Kidney capillary endothelial cell (primary cell): ENCODE results near the gene KATNAL1.

Experiments used
- DNase-seq: peaks from one replicate; pipeline ENCODE4 v3.0.0-alpha.2; 2018; ENCODE audit warnings: low spot score

The KATNAL1 gene

DNA sequence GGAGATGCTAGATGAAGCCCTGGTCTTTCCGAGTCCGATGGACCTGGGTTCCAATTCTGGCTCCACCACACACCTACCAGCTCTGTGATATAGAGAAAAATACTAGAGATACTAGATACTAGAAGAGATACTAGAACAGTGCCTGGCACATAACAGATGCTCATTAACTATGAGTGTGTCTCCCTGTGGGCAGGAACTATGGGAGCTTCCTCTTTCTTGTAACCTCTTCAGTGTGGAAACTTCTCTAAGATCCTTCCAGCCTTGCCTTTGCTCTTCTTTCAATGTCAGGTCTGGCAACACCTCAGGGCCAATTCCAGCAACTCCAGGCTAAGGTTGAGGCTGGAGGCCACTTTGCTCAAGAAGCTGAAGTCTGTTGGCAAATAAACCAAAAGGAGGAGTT lies 143.9 kb downstream of the KATNAL1 start:
- DNase-seq = no peak

DNA sequence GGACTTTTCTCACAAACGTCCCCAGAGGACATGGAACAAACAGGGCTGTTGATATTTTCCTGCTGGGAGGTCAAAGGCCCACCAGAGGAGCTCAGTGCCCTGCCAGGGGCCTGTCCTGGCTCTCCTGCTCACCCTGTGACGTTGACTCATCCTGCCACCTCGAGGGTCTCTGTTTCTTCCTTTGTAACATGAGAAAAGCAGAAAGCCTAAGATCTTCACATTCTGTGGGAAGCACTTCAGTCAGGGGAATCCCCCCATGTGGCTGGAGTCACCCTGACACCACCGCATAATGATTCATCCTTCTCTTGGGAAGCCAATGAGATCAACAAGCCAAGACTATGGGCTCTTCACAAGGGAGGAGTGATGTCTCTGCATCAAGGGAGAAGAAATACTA lies 147.9 kb downstream of the KATNAL1 start:
- no peak for DNase-seq

DNA sequence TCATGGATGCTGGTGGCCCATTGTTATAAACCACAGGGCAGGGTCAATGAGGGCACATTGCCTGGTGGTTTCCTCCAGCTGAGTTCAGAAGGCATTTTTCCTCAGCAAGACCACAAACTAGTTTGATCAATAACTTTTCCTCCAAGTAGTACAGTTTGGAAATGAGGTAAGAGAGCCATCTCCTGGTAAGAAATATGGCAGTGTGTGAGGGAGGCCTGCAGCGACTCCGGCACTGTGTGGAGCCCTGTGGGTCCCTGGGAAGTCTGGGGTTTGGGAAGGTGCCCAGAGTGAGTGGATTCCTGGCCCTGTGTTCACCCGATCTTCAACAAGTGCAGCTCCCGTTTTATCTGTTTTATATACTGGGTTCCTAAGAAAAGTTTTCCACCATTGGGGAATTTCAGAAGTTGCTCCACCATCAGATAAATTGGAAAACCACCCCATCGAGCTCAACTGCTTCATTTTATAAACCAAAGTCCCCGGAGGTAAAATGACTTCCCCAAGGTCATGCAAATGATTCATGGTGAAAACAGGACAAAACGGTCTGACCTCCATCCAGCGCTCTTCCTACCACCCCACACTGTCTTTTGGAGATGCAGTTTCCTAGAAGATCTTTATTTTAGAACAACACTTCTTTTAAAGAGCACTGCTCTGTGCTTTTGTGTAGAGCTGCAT lies 148.4 kb downstream of the KATNAL1 start:
- no peak for DNase-seq

DNA sequence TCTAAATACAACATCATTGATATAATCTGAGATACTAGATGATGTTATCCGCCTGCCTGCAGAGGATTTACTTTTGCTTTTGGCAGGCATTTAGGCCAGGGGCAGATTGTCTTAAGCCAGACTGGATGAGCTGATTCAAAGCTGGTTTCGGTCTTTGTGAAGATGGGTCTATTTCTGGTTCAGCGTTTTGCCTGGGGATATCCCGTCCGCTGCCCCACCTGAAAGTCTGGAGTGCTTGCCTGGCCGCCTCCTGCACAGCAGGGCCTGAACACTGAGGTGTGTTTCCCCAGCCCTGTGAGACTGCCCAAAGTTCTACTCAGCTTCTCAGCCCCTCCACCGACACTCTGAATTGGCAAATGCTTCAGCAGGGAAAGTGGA lies 149.7 kb downstream of the KATNAL1 start:
- DNase-seq = no peak

DNA sequence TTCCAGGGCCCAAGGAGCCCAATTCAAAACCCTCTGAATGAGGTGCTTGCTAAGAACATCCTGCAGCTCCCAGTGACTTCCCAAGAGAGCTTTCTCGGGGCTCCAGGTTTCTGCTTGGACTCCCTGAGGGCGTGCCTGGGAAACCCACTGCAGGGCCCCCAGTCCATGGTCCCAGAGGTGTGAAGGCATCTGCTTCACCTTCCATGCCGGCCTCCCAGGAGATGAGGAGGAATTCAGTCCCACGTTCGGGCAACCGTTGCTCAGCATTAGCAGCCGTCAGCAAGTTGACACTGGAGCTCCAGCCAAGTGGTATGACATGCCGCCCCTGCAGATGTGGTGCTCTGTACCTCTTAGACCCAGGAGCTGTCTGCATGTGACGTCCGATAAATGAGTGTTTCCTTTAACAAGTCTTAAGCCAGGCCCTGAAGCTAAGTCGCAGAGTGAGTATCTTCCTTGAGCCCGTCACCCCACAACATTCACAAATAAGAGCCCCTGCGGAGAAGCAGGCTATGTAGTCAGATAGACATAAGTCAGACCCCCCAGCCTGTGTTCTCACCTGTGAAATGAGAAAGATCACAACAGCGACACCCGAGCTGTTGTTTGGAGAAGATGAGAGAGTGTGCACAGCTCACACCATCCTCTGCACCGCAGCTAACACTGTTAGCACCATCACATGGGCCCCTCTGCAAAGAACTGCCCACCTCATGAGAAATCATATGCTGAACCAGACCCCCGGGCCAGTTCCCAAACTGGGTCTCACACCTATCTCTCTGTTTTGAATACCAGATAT lies 150.3 kb downstream of the KATNAL1 start:
- DNase-seq = no peak

DNA sequence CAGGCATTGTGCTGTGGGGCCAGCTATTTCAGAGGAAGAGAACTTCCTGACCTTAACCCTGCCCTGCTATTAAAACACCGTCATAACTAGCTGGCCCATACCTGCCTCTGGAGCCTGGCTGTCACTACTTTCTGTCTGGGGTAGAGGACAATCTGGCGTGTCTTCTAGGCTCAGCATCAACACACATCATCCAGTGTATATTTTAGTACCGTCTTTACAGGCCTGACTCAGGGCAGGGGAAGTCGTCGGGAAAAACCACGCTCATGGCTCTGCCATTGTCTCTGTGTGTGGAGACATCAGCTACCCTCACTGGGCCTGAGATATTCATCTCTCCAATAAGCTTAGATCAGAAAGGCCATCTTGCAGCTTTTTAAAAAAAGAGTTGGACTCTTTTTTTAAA lies 151.1 kb downstream of the KATNAL1 start:
- no peak for DNase-seq

DNA sequence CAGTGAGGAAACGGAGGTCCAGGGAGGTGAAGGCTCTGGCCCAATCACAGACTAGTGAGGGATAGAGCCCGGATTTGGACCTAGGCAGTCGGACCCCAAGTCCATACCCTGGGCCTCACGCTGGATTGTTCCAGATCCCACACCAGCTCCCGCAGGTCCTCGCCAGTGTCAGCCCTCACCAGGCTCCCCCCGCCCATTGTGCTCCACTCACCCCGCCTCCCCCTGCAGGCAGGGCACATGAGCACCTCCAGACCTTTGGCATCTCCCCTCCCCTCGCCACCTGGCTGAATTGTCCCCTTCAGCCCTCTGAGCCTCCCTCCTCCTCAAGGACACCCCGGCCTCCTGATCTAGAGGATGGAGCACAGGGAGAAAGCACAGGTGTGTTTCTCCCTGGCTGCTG lies 152.4 kb downstream of the KATNAL1 start:
- no peak for DNase-seq

DNA sequence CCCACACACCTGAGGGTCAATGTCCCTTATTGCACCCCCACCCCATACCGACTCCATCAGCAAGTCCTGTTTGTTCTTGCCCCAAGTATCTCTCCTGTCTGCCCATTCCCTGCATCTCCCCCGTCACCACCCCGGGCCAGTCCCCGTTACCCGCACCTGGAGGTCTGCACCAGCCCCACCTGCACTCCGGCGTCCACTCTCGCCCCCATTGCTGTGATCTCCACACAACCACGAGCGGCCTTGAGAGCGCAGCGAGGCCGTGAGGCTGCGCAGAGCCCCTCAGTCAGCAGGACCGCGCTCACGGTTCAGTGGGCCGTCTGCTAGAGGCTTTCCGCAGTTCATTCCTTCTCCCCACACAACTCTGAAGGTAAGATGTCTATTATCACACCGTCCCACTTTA lies 152.8 kb downstream of the KATNAL1 start:
- no peak for DNase-seq

DNA sequence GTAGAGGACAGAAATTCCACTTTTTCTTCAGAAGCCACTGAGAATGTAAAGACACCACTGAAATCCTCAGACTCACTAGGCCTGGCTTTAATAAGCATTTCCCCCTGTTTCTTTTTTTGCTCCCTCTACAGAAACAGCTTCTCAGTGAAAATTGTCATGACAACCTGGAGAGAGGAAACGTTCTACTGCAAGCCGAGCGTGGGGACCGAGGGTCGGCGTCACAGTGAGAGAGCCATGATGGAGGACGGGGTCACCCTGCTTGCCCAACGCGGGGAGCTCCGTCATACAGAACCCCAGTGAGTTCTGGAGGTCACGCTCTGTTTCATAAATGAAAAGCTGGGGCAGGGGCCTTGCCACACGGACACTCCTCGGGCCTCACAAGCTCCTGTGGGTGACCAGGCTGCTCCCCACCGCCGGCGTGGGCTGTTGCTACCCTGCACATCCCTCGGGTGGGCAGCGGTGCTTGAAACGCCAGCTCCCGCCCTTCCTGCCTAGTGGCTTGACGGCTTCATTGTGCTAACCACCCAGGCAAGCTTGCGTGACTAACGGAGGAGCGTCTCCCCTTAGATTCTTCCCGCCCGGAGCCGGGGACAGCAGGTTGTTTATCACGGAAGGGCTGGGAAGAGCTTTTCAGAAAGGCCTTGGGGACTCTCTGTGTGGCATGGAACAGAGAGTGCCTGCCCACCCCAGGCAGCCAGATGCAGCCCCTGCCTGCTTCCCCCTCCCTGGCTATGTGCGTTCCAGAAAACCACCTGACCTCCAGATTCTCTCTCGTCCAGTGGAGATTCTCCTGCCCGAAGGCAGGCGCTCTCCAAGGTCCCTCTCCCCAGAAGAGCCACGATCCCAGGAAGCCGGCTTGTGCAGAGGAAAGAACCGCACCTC lies 153.6 kb downstream of the KATNAL1 start:
- DNase-seq = no peak
